Measurements from ENCODE around the gene PCYT2. TPM values are rescaled to one million over a fixed set of nuclear protein-coding genes. Genes with fewer than 3 reads are reported as not detected.

Gene PCYT2
- total RNA-seq, 1 donor from 2014 or later = 93.2 TPM

- Mint-ChIP-seq H3K4me1 (ENCODE audit: low read depth) (peaks cover 5% of the 10 kb centered on the region), H3K27ac (no peak overlapping the region), H3K36me3 (ENCODE audit: insufficient read depth) (peaks cover 18% of the 10 kb centered on the region), H3K27me3 (no peaks in the 10 kb centered on the region), H3K4me3 (ENCODE audit: low read depth) (no peak overlapping the region), H3K9me3 (ENCODE audit: low read depth) (no peaks in the 10 kb centered on the region)
- DNase-seq (ENCODE audit: low spot score, unreplicated experiment) = no peak
- no peak for TF ChIP-seq CTCF (IDR thresholded peaks at IDR 0.05; ENCODE audit: unreplicated experiment)
Observed at GRCh38 chr17:81885869-81886548, 25.2 kb downstream of the PCYT2 start.

GRCh38 chr17:81885454-81885853 is 25.7 kb downstream of the PCYT2 start:
- Mint-ChIP-seq H3K27me3 (no peaks in the 10 kb centered on the region), H3K4me1 (ENCODE audit: low read depth) (peaks cover 4% of the 10 kb centered on the region), H3K4me3 (ENCODE audit: low read depth) (no peak overlapping the region), H3K9me3 (ENCODE audit: low read depth) (no peaks in the 10 kb centered on the region), H3K36me3 (ENCODE audit: insufficient read depth) (peaks cover 18% of the 10 kb centered on the region), H3K27ac (peak overlapping the region; percentile 45)
- TF ChIP-seq CTCF (IDR thresholded peaks at IDR 0.05; ENCODE audit: unreplicated experiment) = no peak
- no peak for DNase-seq (ENCODE audit: low spot score, unreplicated experiment)

- H3K27me3 Mint-ChIP-seq = no peaks in the 10 kb centered on the region
- H3K4me1 Mint-ChIP-seq (ENCODE audit: low read depth) = no peaks in the 10 kb centered on the region
- no peaks in the 10 kb centered on the region for H3K9me3 Mint-ChIP-seq (ENCODE audit: low read depth)
- H3K4me3 Mint-ChIP-seq (ENCODE audit: low read depth) = no peak overlapping the region
- DNase-seq (ENCODE audit: low spot score, unreplicated experiment) = no peak
- H3K36me3 Mint-ChIP-seq (ENCODE audit: insufficient read depth) = peaks cover 18% of the 10 kb centered on the region
- TF ChIP-seq CTCF (IDR thresholded peaks at IDR 0.05; ENCODE audit: unreplicated experiment) = no peak
- H3K27ac Mint-ChIP-seq = peak overlapping the region; percentile 45
Observed at GRCh38 chr17:81884968-81885367, 26.2 kb downstream of the PCYT2 start.

GRCh38 chr17:81884520-81884919 is 26.7 kb downstream of the PCYT2 start:
- Mint-ChIP-seq H3K4me3 (ENCODE audit: low read depth) (no peak overlapping the region), H3K27ac (no peak overlapping the region), H3K9me3 (ENCODE audit: low read depth) (no peaks in the 10 kb centered on the region), H3K36me3 (ENCODE audit: insufficient read depth) (peaks cover 21% of the 10 kb centered on the region), H3K4me1 (ENCODE audit: low read depth) (no peaks in the 10 kb centered on the region), H3K27me3 (no peaks in the 10 kb centered on the region)
- DNase-seq (ENCODE audit: low spot score, unreplicated experiment) = no peak
- TF ChIP-seq CTCF (IDR thresholded peaks at IDR 0.05; ENCODE audit: unreplicated experiment) = no peak

GRCh38 chr17:81879121-81879520 is 32.1 kb downstream of the PCYT2 start:
- TF ChIP-seq CTCF (IDR thresholded peaks at IDR 0.05; ENCODE audit: unreplicated experiment) = no peak
- H3K27ac Mint-ChIP-seq = peak overlapping the region; percentile 81
- H3K36me3 Mint-ChIP-seq (ENCODE audit: insufficient read depth) = peaks cover 12% of the 10 kb centered on the region
- H3K27me3 Mint-ChIP-seq = no peaks in the 10 kb centered on the region
- no peaks in the 10 kb centered on the region for H3K9me3 Mint-ChIP-seq (ENCODE audit: low read depth)
- H3K4me1 Mint-ChIP-seq (ENCODE audit: low read depth) = no peaks in the 10 kb centered on the region
- no peak for DNase-seq (ENCODE audit: low spot score, unreplicated experiment)
- no peak overlapping the region for H3K4me3 Mint-ChIP-seq (ENCODE audit: low read depth)
